HG03066 (cell line): ENCODE results near the gene TMEM176A.
"Not testable (repeated sequence)": the region's sequence is repeated elsewhere in the genome, so short reads cannot be mapped to it uniquely, and the experiment has no call there.

Experiments
- ATAC-seq: cut with Tn5 transposase; IDR thresholded peaks from one replicate; pipeline ENCODE4 v1.9.1; 2021; ENCODE audit warnings: low read depth; ENCODE audit not compliant: unreplicated experiment

TMEM176A gene

DNA sequence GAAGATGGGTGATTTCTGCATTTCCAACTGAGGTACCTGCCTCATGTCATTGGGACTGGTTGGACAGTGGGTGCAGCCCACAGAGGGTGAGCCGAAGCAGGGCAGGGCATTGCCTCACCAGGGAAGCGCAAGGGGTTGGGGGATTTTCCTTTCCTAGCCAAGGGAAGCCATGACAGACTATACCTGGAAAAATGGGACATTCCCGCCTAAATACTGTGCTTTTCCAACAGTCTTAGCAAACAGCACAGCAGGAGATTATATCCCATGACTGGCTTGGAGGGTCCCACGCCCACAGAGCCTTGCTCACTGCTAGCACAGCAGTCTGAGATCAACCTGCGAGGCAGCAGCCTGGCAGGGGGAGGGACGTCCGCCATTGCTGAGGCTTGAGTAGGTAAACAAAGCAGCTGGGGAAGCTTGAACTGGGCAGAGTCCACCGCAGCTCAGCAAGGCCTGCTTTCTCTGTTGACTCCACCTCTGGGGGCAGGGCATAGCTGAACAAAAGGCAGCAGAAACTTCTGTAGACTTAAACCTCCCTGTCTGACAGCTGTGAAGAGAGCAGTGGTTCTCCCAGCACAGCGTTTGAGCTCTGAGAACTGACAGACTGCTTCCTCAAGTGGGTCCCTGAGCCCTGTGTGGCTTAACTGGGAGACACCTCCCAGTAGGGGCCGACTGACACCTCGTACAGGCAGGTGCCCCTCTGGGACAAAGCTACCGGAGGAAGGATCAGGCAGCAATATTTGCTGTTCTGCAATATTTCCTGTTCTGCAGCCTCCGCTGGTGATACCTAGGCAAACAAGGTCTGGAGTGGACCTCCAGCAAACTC, 7.3 kb downstream of the TMEM176A start:
- ATAC-seq, result not testable (repeated sequence)

DNA sequence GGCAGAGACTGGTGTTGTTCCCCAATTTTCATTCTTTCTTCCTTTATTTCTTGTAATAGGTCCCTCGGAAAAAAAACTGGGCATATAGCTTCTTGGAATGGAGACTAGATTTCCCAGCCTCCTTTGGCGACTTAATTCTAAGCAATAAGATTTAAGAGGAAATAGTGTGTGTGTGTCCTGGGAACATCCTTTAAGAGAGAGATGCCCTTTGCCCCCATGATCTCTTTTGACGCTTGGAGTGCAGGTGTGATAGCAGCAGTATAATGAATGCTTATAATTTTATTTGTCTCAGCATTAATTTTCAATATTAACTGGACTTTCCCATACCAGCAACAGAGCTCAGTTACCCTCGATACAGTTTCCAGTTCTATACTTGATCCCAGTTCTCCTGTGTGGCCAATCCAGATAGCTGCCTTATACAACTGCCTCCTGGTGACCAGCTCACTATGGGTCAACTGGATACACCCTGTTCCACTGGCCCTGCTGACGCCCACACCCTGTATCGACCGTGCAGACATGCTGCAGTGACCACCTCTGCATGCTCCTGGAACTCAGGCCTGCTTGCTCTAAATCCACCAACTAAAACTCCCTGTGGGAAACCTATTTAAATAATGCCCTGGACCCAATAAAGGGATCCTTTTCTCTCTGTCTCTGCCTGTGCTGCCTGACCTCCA, 13.9 kb downstream of the TMEM176A start:
- ATAC-seq, result no peak

DNA sequence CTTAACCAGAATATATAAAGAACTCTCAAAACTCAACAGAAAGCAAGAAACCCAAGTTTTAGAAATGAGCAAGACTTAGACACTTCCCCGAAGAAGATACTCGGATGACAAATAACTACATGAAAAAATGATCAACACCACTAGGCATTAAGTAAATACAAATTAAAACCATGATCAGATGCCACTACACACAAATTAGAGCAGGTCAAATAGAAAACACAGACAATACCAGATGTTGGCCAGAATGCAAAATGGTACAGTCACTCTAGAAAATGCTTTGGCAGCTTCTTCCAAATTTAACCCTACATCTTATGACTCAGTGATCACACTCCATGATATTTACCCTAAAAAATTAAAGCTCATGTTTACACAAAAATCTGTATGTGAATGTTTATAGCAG, 18.4 kb downstream of the TMEM176A start:
- ATAC-seq, result no peak

DNA sequence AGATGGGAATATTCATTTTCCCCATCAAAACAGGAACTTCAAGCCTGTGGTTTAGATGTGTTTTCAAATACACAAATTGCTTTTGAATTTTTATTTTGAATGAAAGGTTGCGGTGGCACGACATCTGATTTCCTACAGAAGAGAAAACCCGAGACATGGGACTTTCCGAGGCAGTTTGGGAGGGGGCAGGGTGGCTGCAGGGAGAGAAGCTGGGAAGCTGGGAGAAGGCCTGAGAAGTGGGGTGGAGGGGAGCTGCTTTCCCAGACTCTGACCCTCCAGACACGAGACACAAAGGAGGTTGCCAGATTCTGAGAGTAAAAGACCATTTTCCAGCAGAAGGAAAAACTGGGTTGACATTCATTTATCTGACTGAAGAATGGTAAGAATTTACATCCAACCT, 19.6 kb downstream of the TMEM176A start:
- ATAC-seq, result no peak

DNA sequence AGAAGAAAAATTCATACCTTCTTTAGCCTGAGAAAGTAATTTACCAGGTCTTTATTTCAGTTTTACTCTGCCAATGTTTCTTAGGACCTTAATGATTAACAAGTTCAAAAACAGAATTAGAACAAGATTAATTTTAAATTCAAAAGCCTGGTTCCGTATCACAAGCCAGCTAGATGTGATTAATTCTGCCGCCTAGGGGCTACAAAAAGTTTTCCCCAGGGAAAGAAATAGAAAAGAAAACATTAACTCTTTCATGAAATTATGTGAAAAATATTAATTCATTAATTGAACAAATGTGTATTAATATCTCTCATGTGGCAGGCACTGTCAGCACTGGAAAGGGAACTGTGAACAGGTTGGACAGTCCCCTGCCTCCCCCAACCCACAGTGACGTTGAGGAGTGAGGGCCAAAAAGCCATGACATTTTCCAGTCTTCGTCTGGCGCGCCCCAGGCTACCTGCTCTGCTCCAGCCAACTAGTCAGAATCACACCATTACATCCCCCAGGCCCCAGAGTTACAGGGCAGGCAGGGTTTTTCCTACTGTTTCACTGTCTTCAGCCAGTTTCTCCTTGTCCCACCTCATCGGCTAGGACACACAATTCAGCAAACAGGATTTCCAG, 20.1 kb downstream of the TMEM176A start:
- no peak for ATAC-seq

DNA sequence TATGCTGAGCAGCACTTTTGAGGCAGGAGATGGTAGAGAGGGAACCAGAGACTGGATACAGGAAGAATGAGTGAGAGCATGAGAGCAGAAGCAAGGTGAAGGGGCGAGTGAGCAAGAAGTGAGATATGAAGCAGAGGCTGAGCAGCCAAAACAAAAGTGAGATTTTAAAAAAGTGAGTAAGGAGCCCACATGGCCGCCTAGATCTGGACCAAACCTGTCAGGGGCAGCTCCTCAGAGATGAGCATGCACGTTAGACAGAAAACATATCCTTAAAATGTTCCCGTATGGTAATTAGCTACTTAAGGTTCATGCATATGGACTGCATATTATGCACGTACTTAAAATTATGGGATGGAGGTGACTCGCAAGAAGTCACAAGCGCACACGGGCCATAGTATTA, 22.5 kb downstream of the TMEM176A start:
- no peak for ATAC-seq

DNA sequence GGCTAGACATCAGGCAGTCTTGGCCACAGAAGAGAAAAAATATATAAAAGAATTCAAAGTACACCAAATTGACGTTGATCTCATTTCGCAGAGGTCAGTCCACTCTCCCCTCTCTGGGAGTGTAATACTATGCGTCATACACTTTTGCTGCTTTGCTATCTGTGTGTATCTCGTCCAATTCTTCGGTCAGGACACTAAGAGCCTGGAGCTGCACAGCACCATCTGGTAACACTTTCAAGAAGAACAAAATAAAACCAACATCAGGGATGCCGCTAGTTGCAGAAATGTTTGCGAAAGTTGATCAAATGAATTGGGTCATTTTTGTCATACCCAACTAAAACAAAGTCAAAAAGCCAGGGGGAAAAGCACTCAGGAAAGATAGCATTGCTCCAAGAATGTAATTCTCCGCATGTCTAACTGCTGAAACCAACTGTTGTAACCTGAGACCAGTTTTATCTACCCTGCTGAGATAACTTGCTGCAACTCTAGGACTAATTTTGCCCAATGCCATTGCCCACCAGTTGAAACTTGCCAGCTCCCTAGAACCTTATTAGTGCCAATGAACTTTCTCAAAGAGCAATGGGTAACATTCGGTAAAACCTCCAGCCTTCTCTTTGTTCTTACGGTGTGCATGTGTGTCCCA, 23.0 kb downstream of the TMEM176A start:
- ATAC-seq, result no peak

DNA sequence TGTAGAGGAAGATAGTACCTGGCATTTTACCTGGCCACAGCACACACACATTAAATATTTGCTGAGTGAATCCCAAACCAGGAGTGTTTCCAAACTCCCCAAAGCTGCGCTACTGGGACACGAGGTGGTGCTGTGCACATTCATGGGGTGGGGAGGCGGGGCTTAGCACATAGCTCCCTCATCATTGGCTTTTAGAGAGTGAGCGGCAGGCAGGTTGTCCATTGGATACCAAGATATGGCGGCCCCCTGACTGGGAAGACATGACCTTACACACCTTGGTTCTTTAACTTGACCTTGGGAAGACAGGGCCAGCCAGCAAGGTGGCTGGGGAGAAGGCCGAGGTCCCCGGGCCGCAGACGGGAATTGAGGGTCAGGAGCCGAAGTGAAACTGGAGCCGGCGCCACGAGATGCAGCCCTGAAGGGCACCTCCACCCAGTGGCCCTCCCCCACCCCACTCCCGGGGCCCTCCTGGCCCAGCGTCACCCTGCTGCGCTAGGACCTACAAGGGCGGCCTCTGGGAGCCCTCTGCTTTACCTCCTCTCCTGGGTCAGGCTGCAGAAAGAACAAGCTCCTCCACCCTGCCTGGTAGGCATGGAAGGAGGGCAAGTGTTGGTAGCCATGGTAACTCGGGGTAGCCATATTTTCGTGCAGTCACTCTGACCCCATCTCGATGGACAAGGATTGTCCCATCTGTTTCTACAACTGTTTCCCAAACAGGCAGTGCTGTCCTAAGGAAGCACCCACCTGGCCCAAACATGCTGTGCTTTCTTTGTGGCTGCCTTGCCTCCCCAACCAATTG, 24.0 kb downstream of the TMEM176A start:
- ATAC-seq, result no peak

DNA sequence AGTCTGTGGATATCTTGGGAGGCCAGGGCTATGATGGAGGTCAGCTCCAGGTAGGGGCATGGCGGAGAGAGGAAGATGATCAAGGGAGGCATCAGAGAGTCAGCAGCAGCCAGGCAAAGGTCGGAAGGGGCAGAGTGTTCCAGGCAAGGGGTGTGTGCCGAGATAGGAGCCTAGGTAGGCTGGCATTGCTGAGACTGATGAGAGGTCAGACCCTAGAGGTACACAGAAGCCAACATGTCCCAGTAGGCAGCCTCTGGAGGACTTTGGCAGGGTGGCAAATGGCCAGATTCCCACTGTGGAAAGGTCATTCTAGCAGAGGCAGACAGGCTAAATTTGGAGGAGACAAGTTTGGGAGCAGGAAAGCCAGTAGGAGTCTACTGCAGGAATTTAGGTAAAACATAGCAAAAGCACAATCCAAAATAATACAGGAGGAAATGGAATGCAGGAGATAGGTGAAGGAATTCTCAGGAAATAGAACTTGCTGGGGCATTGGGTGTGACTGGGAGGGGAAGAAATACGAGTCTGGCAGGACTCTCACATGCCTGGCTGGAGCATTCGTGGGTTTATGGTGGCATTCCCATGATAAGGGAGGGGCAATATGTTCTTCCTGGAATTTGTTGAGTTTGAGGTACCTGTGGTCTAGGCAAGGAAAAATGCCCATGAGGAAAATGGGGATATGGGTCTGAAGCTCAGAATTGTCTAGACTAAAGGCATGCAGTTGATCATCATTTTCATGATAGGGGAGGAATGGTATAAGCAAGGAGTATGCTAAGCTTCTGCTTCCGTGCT, 25.7 kb downstream of the TMEM176A start:
- no peak for ATAC-seq

DNA sequence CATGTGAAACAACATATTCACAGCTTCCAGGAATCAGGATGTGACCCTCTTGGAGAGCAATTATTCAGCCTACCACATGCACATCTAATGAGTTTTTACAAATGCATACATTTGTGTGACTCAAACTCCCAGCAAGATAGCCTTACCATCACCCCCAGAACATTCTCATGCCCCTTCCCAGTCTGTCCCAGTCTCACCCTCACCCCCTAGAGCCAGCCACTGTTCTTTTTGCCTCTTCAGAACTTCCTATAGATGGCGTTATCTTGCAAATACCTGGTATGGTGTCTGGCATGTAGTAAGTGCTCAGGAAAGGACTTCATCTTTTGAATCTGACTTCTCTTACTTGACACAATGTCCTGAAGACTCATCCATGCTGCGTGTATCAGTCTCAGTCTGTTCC, 27.8 kb downstream of the TMEM176A start:
- no peak for ATAC-seq

DNA sequence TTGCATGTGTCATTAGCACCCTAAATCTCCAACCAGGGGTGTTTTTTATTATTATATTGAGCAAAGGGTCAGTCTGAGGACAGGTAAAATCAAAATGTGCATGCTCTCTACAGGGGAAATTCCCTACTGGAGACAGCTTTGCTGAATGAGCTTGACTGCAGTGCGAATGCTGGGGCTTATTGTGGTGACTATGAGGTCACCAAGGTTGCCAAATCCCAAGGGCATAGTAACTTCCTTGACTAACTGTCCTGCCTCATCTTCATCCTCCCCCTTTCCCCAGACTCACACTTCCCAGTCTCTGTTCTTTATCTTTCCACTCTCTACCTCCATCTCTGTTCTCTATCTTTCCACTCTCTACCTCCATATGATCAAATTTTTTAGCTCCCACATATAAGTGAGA, 28.9 kb downstream of the TMEM176A start:
- no peak for ATAC-seq

DNA sequence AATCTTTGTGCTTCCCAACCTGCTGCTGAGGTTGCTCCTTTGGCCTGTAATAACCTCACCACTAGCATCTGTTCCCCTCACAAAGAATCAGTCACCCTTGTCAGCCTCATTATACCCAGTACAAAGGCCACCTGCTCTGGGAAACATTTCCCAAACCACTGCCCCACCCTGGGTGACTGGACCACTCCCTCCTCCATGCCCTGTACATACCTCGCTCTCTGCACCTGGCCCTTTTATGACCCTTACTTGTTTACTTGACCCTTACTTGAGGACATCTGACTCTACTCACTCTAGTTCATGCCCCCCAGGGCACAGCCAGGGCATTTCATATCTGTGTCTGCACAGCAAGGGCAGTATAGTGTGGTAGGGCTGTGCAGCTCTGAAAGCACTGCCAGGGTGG, 30.4 kb downstream of the TMEM176A start:
- no peak for ATAC-seq

DNA sequence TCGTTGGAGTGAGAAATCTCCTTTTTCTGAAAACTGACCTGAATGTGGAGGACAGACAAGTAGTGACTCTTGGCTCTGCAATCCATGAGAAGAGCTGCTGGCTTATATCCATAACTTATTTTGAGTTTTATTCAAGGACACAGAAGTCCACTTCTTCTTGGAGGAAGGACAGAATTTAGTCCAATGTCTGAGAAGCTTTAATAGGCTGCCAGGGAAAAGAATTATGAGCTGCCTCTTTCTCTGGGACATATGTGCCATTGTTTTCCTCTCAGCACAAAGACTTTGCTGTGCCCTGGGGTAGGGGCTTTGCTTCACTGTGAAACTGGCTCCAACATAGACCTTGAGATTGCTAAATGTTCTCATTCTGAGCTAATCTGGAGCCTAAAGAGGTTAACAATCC, 31.3 kb downstream of the TMEM176A start:
- ATAC-seq, result no peak

DNA sequence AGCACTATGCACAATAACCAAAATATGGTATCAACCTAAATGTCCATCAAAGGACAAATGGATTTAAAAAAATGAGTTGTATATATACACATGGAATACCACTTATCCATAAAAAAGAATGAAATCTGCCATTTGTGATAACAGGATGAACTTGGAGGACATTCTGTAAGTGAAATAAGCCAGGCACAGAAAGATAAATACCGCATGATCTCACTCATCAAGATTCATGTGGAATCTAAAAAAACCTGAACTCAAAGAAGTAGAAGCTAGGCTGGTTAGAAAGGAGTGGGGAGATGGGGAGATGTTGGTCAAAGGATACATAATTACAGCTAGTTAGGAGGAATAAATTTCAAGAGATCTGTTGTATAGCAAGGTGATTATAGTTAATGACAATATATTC, 34.5 kb downstream of the TMEM176A start:
- ATAC-seq, result no peak

DNA sequence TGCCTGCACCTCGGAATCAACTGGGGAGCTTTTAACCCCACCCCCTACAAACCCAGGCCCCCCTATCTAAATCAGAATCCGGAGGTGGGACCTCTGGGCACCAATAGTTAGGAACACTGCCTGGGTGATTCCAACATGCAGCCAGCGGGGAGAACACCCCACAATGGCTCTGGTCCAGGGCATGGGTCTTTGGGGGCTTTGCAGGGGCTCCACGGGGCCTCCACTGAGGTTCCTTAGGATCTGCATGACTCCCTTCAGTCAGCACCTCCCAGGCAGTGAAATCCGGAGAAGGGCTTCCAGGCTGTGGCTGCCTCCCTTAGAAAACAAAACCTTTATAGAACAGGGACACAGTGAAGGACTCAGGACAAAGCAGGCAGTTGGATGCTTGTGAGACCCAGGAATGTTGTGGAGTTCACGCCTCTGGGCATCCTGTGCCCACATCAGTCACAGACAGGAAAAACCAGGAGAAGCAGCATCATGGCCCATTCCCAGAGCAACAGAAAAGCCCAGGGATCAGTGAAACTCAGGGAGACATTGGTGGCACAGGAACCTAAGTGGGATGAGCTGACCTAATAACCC, 35.2 kb downstream of the TMEM176A start:
- no peak for ATAC-seq

DNA sequence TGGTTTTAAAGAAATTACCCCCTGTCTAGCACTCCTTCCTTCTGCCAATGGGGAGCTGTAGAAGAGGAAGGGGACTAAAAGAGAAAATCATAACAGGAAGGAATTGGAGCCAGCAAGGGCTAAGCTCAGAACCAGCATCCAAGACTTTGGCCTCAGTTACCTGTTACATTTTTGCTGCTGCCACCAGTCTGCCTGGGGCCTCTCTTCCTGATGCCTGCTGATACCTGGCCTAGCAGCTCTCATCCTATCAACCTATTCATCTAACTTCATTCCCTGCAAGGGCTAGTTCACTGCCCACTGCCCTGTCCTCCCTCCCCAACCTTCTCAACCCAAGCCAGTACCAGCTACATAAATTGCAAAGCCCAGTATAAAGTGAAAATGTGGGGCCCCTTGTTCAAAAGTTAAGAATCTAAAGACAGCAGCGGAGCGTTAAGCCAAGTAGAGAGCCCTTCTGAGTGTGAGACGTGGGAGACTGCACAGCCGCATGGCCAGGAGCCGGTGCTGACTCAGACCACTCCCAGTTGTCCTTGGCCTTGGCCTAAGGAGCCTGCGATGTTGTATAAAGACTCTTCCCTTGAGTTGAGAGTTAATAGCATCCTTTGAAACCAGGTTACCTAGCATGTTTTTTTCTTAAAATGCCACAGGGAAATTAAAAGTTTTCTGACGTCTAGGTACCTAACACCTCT, 38.5 kb downstream of the TMEM176A start:
- no peak for ATAC-seq

DNA sequence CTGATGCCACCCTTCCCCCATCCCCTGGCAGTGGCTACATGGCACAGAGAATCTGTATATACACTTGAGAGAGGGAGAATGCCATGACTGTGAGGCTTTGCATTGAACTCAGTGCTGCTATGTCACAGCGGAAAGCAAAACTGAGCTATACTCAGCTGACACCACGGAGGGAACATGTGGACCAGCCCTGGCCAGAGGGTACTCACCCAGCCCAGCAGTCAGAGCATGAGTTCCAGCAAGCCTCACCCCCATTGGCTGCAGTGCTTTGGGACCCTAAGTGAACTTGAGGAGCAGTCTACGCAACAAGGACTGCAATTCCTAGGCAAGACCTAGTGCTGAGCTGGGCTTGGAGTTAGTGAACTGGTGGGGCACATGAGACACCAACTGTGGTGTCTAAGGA, 41.4 kb downstream of the TMEM176A start:
- ATAC-seq, result no peak

DNA sequence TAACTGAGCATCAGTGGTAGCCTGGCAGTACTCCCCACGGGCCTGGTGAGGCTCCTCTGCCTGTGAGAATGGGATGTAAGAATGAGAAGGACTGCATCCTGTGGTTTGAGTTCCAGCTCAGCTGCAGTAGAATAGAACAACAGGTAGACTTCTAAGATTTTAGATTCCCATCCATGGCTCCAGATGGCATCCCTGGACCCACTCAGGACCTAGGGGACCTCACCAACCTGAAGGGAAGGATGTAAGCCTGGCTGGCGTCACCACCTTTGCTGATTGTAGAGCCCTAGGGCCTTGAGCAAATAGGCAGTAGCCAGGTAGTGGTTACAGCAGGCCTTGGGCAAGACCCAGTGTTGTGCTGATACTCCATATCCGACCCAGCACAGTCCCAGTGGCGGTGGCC, 42.1 kb downstream of the TMEM176A start:
- ATAC-seq, result no peak

DNA sequence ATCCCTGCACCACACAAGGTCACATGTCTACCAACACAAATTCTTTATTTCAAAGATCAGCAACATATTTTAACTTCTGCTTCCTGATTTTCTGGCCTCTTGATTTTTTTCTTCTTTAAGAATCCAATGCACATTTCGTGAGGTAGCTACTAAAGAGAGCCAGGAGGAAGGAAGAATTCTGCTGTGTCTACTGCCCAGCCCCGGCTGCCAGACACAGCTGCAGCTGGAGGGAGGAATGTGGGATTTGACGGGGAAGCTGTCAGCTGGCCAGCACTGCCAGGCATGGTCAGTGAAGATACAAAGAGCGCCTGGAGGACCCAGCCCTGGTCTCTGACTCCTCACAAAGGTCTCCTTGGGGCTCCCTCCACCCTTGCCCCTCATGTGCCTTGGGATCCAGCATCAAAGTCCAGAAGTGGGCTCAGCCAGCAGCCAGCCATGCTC, 44.9 kb downstream of the TMEM176A start:
- ATAC-seq, result no peak
